Uterus (tissue), 2 donors: ENCODE results near the gene CDK6.

ENCODE experiments used
- CTCF ChIP-seq, 4 experiments: fragments of 200-600 bp in 2 of 4; fragments of 450-650 bp in 2 of 4; sonication (generic) in 2 of 4; IDR thresholded peaks; one replicate each; pipeline ENCODE4 v1.5.1; 2016 to 2019; ENCODE audit warnings: antibody characterized with exemption in 4 of 4, mild to moderate bottlenecking in 2 of 4, moderate library complexity in 1 of 4
- POLR2A ChIP-seq, 2 donors: fragments of 450-650 bp; IDR thresholded peaks; one replicate each; pipeline ENCODE4 v1.6.1; 2016; ENCODE audit warnings: antibody characterized with exemption in 2 of 2, mild to moderate bottlenecking in 1 of 2, moderate library complexity in 1 of 2

- no peak for TF ChIP-seq CTCF (IDR thresholded peaks at IDR 0.05)
- TF ChIP-seq POLR2A (IDR thresholded peaks at IDR 0.05) = no peak
Measured at GRCh38 chr7:92674379-92674778, 162.0 kb downstream of the CDK6 start.
